Measurements from ENCODE around the gene OR2B2. TPM values are rescaled to one million over a fixed set of nuclear protein-coding genes. Genes with fewer than 3 reads are reported as not detected.

The OR2B2 gene
- total and polyA plus RNA-seq, 9 donors: not detected

DNA sequence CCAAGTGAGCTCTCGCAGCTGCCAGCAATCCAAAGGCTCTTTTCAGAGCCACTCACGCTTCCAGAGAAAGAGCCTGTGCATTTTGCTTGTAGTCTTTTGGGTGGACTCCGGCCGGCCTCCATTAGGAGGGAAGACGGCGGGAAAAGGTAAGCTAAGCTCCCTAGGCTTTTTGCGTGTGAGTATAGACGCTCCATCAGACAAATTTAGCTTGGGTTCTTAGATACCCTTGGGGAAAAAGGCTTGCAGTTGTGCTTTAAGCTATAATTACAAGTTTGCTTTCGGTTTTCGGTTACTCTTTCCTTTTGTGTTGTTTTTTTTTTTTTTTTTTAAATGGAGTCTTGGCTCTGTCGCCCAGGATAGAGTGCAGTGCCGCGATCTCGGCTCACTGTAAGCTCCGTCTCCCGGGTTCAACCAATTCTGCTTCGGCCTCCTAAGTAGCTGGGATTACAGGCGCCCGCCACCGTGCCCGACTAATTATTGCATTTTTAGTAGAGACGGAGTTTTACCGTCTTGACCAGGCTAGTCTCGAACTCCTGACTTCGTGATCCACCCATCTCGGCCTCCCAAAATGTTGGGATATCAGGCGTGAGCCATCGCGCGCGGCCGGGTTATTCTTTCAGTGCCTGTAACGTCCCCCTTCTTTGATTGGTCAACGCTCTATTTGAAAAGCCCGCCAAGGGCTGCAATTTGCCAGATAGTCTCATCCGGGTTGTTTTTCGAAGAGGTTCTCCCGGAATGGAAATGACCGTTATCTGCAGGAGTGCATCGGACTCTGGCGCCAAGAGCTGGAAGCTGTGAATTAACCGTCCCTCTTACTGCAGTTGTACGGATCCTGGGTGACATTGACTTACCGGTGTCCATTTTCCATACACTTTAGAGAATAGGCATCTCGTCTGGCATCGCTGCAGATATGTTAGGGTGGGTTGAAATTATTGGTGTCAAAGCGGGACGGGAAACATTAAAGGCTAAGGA, 18.1 kb downstream of the OR2B2 start:
- Histone ChIP-seq H3K4me1 (ENCODE audit: insufficient read depth) (peaks cover 15% of the 10 kb centered on the region), H3K4me3 (peak overlapping the region; percentile 59), H3K9me3 (no peaks in the 10 kb centered on the region), H3K27me3 (no peaks in the 10 kb centered on the region), H3K36me3 (no peaks in the 10 kb centered on the region), H3K27ac (peak overlapping the region in 1 of 2 donors; percentile 82)
- DNase-seq: peak; percentile 74 to 83 (median 80)
- TF ChIP-seq EP300 (IDR thresholded peaks at IDR 0.05) (no peak), POLR2A (IDR thresholded peaks at IDR 0.05) (no peak)
- TF ChIP-seq, protein P1, sequence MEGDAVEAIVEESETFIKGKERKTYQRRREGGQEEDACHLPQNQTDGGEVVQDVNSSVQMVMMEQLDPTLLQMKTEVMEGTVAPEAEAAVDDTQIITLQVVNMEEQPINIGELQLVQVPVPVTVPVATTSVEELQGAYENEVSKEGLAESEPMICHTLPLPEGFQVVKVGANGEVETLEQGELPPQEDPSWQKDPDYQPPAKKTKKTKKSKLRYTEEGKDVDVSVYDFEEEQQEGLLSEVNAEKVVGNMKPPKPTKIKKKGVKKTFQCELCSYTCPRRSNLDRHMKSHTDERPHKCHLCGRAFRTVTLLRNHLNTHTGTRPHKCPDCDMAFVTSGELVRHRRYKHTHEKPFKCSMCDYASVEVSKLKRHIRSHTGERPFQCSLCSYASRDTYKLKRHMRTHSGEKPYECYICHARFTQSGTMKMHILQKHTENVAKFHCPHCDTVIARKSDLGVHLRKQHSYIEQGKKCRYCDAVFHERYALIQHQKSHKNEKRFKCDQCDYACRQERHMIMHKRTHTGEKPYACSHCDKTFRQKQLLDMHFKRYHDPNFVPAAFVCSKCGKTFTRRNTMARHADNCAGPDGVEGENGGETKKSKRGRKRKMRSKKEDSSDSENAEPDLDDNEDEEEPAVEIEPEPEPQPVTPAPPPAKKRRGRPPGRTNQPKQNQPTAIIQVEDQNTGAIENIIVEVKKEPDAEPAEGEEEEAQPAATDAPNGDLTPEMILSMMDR (IDR thresholded peaks at IDR 0.05): no peak
- WGBS, 3 donors: 0 to 1% (median 0%) methylated on average over 48 of the region's 48 CpGs
- intact Hi-C loops (cut with DNase I): loop anchor here in 3 of 4 donors (2.0 to 10.0 kb wide), 5 partner anchors 121 to 739 kb away; no protein-coding TSS in a partner anchor

DNA sequence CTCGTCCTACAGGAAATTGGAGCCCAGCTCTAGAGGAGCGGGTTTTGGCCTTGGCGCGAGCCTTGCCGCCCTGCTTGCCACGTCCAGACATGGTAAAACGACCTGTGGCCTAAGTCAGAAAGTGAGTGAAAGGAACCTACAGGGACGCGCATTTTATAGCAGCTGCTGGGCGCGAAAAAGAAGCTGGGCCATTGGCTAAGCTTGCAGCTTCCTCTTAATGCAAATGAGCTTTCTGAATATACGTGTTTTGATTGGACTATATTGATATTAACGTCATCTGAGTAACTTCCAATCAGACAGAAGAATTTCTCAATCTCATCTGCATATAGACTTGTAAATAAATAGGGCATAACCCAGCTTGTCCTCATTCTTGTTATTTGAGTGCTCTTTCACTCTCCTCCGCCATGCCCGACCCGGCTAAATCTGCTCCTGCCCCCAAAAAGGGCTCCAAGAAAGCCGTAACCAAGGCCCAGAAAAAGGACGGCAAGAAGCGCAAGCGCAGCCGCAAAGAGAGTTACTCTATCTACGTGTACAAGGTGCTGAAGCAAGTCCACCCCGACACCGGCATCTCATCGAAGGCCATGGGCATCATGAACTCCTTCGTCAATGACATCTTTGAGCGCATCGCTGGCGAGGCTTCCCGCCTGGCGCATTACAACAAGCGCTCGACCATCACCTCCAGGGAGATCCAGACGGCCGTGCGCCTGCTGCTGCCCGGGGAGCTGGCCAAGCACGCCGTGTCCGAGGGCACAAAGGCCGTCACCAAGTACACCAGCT, 18.9 kb downstream of the OR2B2 start:
- WGBS, 3 donors: 0 to 1% (median 0%) methylated on average over 41 of the region's 41 CpGs
- H3K27ac ChIP-seq: no peak overlapping the region

DNA sequence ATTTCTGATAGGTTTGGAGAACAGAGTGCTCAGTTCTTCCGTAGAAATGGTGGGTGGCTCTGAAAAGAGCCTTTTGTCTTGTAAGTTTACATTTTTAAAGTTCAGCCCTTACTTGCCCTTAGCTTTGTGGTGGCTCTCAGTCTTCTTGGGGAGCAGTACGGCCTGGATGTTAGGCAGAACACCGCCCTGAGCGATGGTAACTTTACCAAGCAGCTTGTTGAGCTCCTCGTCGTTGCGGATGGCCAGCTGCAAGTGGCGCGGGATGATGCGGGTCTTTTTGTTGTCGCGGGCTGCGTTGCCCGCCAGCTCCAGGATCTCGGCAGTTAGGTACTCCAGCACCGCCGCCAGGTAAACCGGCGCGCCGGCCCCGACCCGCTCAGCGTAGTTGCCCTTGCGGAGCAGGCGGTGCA, 19.5 kb downstream of the OR2B2 start:
- TF ChIP-seq EP300 (IDR thresholded peaks at IDR 0.05): no peak
- TF ChIP-seq, protein P1 (IDR thresholded peaks at IDR 0.05): no peak
- no peak for TF ChIP-seq POLR2A (IDR thresholded peaks at IDR 0.05)
- H3K27ac ChIP-seq: no peak overlapping the region
- no peaks in the 10 kb centered on the region for H3K36me3 ChIP-seq
- H3K9me3 ChIP-seq: no peaks in the 10 kb centered on the region
- intact Hi-C loops (cut with DNase I): loop anchor here in 3 of 4 donors (10.0 kb wide), 4 partner anchors 378 to 738 kb away; no protein-coding TSS in a partner anchor
- DNase-seq: no peak
- no peaks in the 10 kb centered on the region for H3K27me3 ChIP-seq
- H3K4me1 ChIP-seq (ENCODE audit: insufficient read depth): peaks cover 15% of the 10 kb centered on the region
- H3K4me3 ChIP-seq: peak overlapping the region; percentile 59
- WGBS, 3 donors: 2 to 4% (median 4%) methylated on average over 25 to 26 of the region's 26 CpGs

More for the DNA sequence above, 18.9 kb downstream of the OR2B2 start:
- Histone ChIP-seq H3K4me1 (ENCODE audit: insufficient read depth) (peaks cover 15% of the 10 kb centered on the region), H3K27me3 (no peaks in the 10 kb centered on the region), H3K9me3 (no peaks in the 10 kb centered on the region), H3K36me3 (no peaks in the 10 kb centered on the region), H3K4me3 (peak overlapping the region; percentile 59)
- peak in 3 of 5 donors; percentile 29 to 48 (median 38) for DNase-seq
- no peak for TF ChIP-seq POLR2A (IDR thresholded peaks at IDR 0.05)
- TF ChIP-seq, protein P1 (IDR thresholded peaks at IDR 0.05): no peak
- no peak for TF ChIP-seq EP300 (IDR thresholded peaks at IDR 0.05)
- intact Hi-C loops (cut with DNase I): loop anchor here in 3 of 4 donors (10.0 kb wide), 4 partner anchors 378 to 738 kb away; no protein-coding TSS in a partner anchor

DNA sequence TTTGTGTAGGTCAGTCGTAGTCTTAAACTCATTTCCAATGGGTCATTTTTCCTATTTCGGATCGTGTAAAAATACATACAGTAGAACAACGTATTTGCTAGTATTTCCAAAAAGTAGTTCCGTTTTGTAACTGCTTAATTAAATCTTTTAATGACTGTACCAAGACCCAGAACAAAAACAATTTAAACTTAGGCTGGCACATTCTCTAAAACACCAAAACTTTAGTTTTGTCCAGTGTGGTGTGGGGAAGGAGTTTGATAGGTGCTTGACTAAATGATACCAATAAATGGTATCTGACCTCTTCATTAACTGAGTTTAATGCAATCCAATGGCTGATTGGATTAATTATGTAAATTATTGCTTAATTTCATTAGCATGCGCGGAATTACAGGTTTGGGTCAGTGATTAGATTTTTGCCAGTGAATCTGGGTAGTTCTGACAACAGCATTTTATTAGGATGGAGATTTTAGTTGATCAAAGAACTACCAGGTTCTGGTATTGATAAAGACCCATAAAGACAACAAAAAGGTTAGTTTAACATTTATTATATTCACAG, 20.8 kb downstream of the OR2B2 start:
- intact Hi-C loops (cut with DNase I): loop anchor here in 3 of 4 donors (10.0 kb wide), 4 partner anchors 377 to 737 kb away; no protein-coding TSS in a partner anchor
- TF ChIP-seq EP300 (IDR thresholded peaks at IDR 0.05): no peak
- TF ChIP-seq, protein P1 (IDR thresholded peaks at IDR 0.05): no peak
- peaks cover 15% of the 10 kb centered on the region for H3K4me1 ChIP-seq (ENCODE audit: insufficient read depth)
- no peak for DNase-seq
- no peaks in the 10 kb centered on the region for H3K36me3 ChIP-seq
- 43 to 50% (median 43%) methylated on average over 7 of the region's 7 CpGs for WGBS, 3 donors
- H3K27me3 ChIP-seq: no peaks in the 10 kb centered on the region
- no peak overlapping the region for H3K27ac ChIP-seq
- no peak overlapping the region for H3K4me3 ChIP-seq
- no peaks in the 10 kb centered on the region for H3K9me3 ChIP-seq
